Skeletal muscle cell (primary cell): ENCODE data around the gene BOD1L1.

Experiments used
- DNase-seq: peaks from one replicate; pipeline ENCODE4 v3.0.0-alpha.2; 2010; ENCODE audit warnings: low read depth
- H3K4me3 ChIP-seq: 2 replicates; pipeline ENCODE4 v1.5.1; 2011; ENCODE audit warnings: low read depth, mild to moderate bottlenecking, control low read depth, low read length, moderate library complexity

BOD1L1 gene

DNA sequence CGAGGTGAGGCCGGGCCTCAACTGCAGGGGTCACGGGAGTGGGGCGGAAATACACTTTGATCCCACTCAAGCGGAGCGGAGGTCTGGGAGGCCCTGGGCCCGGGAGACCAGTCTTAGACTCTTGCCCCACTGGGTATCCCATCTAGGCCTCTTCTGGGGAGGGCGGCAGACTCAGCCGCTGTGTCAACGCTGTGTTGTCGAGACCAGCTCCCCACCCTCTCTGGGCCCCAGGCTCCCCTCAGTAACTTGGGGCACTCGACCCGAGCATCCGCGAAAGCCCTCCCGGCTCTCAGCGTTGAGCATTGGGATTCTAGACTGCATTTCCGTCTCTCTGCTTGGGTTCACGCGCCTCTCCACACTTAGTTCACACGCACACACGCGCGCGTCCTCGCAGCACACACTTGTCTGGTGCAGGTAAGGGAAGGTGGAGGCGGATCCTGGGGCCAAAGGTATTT lies 84.9 kb downstream of the BOD1L1 start:
- no peak for DNase-seq
- no peak overlapping the region for H3K4me3 ChIP-seq

DNA sequence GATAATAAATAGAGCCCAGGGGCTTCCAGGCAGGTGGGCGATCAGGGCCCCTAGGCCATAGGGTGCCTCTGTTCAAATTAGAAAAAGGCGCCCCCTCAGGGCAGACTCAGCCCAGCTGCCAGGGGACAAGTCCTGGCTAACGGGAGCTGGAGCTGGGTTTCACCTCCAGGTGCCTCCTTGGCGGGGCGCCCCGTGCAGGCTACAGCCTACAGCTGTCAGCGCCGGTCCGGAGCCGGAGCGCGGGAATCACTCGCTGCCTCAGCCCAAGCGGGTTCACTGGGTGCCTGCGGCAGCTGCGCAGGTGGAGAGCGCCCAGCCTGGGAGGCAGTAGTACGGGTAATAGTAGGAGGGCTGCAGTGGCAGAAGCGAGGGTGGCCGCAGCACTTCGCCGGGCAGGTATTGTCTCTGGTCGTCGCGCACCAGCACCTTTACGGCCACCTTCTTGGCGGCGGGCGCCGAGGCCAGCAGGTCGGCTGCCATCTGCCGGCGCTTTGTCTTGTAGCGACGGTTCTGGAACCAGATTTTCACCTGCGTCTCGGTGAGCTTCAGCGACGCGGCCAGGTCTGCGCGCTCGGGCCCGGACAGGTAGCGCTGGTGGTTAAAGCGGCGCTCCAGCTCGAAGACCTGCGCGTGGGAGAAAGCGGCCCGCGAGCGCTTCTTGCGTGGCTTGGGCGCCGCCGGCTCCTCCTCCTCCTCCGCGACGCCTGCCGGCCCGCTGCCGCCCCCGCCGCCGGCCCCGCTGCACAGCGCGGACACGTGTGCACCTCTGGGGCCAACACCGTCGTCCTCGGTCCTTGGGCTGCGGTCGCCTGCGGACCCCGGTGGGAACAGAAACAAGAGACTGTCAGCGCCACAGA lies 85.6 kb downstream of the BOD1L1 start:
- no peak for DNase-seq
- H3K4me3 ChIP-seq, result no peak overlapping the region

DNA sequence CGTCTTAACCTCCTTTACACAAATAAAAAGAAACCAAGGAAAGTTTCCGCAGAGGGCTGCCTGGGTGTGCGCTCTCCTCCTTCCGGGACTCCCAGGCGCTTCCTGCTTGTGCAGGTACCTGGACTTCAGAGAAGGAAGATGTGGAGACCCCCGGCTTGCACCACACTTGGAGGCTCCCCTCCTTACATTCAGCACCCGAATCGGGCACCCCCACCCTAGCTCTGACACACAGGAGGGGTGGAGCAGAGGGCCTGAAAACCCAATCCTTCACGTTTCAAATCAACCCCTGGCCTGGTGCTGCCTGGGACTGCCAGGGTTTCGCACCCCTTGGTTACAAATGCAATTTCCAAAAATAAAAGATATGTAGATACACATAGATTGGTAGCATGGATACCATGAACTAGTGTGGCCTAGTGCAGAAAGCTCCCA lies 86.3 kb downstream of the BOD1L1 start:
- no peak for DNase-seq
- H3K4me3 ChIP-seq, result no peak overlapping the region

DNA sequence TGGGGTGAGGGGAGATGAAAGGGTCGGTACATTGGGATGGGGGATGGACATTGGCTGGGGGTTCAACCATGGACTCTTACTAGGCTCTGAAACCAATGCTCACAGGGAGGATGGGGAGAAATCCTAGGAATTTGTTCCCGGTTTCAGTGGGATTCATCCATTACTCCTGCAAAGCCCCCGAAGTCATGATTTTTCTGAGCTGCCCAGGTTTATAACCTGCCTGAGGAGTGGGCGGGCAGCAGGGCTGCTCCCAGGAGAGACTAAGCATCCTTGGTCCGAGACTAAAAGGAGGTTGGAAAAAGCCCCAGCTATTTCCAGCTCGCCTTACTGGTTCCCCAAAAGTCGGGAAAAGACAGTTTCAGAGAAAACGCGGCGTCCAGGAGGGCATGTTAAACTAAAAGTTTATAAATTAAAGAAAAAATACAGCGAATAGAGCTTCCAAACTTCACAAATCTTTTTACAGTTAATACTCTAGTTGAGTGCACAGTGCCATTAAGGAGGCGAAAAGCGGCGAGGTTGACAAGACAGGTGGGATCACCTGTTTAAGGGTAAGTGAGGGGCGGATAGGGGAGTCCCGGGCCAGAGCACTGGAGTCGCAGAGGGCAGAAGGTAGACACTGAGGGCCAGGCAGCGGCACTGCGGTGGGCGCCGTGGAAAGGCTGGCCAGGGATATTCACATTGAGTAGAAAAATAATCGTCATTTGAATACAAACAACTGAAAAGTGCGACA lies 86.9 kb downstream of the BOD1L1 start:
- DNase-seq, result no peak
- H3K4me3 ChIP-seq, result no peak overlapping the region

DNA sequence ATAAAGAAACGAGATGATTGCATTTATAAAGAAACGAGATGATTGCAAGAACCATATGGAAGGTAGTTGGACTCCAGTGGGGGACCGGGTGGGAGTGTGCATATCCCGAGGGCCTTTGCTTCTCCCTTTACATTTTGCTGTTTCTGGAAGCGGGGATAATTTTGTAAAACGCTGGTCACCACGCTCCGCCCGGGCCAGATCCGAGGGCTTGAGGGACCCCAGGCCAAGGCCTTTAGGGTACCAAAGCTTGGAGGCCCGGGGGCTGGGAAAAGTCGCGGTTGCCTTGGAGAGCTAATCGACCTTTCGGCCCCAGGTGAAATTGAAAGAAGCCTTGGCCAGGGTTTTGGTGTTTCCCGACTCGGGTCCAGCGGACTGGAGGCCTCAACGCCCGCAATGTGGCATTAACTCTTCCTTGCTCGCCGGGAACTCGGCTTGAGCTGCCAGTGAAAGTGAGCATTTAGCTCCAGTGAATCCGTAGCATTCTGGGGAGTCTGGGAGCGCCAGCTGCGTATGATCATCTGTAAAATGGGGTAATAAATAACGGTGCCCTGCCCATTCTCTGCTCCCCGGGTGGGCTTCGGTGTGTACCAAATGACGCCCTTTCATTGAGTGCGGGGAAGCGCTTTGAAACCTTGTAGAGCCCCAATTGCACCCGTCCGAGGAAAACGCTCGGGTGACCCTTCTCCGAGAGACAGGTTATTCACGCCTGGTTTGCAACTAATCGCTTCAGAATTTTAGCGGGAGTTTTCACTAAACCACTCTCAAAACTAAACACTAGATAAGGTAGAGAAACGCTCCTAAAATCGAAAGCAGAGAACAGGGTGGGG lies 87.7 kb downstream of the BOD1L1 start:
- no peak for DNase-seq
- H3K4me3 ChIP-seq, result no peak overlapping the region

DNA sequence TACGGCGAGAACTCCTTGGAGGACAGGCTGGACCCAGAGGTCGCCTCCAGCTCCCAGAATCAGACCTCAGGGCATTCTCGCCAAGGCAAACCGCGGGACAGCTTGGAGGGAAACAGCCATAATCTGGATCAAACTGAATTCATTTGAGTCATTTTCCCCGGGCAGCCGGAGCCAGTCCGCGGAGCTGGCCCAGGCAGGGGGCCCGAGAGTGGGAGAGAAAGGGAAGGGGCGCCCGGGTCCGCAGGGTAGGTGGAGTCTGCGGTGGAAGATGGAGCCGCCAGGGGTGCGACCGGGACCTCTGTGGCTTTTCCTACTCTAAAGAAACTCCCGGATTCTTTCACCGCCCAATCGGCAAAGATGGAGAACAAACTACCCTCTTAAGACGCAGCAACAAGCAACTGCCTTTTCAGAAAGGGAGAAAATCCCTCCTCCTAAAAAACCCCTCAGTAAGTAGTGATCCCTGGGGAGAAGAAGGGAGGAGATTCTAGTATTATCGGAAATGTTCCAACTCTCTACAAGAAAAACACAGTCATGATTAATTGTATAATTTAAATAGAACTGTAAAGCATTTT lies 88.4 kb downstream of the BOD1L1 start:
- no peak for DNase-seq
- no peak overlapping the region for H3K4me3 ChIP-seq

DNA sequence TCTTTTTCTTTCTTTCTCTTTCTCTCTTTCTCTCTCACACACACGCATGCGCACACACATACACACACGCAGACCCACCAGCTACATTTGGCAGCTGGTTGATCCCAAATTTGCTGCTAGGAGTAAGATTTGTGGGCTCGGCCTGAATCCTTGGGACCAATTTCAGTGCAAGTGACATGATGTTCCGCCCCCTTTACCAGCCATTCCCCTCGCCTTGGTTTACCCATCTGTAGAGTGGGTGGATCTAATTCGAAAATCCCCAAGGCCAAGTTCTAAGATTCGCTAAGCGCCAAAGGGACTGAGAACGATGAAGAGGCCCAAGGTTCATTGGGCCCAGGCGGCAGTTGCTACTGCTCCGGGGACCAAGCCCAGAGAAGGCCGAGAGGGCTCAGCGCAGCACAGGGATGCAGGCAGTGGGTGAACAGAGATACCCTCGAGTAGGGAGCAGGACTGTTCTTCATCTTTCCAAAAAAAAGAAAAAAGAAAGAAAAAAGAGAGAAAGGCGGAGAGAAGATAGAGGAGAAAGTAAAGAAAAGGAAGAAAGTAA lies 89.0 kb downstream of the BOD1L1 start:
- no peak overlapping the region for H3K4me3 ChIP-seq
- DNase-seq, result no peak

DNA sequence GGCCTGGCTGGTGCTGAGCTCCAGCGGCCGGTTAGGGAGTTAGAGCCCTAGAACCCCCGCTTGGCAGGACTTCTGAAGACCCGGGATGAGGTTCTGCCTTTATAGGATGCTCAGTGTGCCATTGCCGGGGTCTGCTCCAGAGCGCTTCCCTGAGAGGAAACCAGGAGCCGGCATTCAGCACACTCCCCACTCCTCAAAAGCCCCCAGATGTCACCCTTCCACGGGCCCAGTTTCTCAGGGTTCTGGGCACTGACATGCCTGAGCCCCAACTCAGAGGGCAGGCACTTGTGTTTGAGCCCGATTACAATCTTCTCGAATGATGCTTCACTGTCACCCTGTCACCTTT lies 89.7 kb downstream of the BOD1L1 start:
- H3K4me3 ChIP-seq, result no peak overlapping the region

DNA sequence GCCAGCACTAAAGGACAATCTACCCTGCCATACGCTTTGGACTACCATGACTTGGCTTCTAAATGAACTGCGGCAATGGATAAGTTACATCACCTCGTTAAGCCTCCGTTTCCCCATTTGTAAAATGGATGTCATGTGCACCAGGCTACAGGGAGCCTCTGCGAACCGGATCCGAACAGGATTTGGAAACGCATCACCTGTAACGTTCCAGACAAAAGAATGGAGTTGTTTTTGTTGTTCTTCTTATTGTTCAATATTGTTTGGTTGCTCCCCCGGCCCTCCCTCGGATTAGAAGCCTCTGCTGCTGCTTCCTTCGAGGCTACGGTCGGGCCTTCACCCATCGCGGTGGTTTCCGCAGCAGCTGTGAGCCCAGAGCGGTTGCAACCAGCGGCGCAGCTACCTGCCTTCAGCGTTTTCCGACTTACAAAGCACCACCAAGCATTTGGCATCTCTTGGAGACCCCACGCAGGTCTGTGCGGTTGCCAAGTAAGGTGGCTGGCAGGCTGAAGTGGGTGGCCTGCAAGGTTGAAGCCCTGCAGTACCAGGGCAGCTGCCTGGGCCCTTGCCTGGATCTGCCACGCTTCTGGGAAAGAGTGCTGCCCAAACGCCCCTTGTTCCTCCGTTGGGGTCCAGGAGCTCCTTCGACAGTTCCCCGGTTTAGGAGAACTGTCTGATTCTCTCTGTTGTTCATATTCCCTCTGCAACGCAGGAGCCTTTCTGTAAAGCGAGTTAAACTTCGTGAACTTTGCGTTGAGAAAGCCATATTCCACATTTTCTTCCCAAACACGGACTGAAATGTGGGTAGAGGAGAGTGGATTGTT lies 90.3 kb downstream of the BOD1L1 start:
- no peak overlapping the region for H3K4me3 ChIP-seq

More for the DNA sequence above, 89.7 kb downstream of the BOD1L1 start:
- DNase-seq, result no peak

DNA sequence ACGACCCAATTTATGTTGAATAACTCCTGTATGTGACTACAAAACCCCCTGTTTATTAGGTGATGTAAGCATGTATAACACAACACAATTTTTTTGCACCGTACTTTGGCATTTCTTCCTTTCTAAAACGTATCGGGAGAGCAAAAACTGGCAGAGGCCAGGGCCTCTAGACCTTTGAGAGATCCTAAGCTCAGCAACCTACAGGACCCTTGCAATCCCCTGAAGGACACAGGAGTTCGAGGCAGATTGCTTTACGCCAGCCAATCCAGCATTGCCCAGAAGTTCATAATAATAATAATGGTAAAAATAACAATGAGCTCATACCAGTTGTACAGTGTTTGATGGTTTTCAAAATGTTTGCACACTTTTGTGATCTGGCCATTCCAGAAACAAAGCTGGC lies 90.9 kb downstream of the BOD1L1 start:
- no peak for DNase-seq
- no peak overlapping the region for H3K4me3 ChIP-seq

More for the DNA sequence above, 90.3 kb downstream of the BOD1L1 start:
- no peak for DNase-seq

DNA sequence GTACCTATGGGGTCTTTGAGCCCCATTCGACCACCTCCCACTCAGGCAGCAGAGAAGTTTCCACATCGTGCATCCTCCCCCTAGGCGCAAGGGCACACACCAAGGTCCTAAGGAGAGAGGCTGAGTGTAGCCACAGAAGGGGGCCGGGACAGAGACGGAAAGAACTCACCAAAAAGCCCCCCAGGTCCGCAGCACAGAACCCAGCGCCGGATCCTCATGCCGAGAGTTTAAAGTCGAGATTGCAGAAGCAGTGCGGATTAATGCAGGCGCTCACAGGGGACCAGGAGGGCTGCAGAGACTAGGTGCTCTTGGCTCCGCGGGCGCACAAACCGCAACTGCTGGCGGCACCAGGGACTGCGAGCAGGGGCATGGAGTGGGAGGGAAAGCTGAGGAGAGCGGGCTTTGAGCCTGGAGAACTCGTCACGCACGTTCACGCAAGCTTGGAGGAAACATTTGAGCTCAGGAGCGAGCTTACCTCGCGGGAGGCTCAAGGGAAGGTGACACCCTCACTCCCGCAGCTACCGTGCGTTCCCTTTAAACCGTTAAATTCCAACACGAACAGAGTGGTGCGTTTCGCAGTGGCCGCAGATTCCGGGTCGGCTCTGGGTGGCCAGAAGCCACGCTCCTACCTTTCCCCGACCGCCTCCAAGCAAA lies 91.7 kb downstream of the BOD1L1 start:
- no peak for DNase-seq
- no peak overlapping the region for H3K4me3 ChIP-seq

DNA sequence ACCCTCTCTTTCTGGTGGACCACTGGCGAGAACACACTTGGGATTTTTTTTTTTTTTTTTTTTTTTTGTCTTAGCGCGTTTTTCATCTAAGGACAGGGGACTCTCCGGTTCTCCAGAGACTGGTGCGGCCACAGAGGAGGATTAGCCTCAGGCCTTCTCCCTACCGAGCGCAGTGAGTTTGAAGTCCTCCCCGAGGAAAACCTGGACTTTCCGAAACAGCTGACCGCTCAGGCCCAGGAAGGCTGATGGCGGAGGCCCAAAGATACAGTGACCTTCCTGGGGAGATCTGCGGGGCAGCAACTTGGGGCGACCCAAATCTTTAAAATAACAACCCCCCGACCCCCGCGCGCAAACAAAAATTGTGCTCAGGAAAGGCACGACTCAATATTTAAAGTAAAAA lies 92.4 kb downstream of the BOD1L1 start:
- no peak for DNase-seq
- H3K4me3 ChIP-seq, result no peak overlapping the region

DNA sequence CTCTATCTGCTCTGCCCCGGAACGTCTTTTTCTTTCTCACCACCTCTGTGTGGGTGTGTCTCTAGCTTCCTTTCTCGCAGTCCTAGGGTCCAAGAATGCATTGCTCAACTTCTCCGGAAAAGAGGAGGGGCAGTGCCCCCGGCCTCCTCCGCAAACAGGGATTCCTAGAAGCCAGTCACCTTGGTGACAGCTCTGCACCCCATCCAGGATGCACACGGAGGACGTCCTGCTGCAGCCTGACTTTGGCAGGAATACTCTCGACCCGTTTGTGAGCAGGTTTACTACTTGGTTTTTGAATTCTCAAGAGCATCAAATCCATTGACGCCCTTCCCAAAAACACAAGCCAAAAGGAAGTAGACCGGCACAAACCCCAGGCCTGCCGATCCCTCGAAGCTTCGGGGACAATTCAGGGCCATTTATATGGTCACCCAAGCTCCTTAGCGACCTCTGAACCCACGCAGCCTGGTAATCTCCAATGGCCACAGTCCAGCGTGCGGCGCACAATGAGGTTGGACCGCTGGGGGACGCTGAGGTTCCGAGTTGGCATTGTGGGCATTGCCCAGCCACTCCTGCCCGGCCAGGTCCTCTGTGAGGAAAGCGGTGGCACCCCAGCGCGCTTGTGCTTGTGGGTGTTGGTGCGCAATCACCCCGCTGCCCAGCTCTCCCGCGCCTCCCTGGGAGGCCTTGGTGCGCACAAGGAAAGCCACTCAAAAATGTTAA lies 93.0 kb downstream of the BOD1L1 start:
- no peak for DNase-seq
- H3K4me3 ChIP-seq, result no peak overlapping the region

DNA sequence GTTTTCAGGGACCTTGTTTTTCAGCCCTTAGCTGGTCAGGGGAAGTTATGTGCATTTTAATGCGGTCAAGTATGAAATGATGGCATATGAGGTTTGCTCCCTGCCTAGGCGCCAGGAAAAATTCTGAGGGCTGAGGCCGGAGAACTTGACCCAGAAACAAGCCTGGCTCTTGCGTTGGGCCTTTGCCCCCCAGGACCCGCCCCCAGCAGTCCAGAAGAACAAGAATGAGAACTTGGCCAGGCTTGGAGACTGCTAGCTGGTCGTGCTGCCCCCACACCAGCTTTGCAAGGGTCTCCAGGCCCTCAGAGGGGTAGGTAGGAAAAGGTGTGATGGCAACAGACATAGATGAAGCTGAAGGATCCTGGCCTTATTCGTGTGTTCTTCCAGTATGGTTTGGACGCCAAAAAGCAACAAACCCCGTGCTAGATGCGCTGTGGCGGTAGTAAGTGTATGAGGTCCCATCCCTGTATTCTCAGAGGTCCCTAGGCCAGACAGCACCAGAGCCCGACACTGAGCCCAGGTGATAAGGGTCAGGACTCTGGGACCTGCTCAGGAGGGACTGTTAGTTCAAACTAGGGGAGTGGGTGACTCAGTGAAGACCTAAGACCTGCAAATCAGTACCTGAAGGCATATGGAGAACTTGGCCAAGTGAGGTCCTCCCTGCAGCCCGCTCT lies 93.7 kb downstream of the BOD1L1 start:
- no peak for DNase-seq
- H3K4me3 ChIP-seq, result no peak overlapping the region

DNA sequence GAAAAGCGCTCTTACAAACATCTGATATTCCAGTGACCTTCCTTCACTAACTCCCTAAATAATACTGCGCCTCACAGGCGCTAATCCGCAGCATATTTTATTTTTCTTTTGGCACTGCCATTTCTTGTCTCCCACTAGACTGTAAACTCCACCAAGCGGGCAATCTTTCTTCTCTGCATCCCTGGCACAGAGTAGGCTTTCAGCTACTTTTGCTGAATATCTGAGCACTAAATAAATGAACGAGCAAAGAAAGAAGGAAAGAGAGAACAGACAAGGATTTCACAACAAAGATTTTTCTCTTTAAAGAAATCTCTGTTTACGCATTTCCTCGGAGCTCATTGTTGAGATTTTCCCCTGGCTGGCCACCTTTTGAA lies 95.9 kb downstream of the BOD1L1 start:
- H3K4me3 ChIP-seq, result no peak overlapping the region

DNA sequence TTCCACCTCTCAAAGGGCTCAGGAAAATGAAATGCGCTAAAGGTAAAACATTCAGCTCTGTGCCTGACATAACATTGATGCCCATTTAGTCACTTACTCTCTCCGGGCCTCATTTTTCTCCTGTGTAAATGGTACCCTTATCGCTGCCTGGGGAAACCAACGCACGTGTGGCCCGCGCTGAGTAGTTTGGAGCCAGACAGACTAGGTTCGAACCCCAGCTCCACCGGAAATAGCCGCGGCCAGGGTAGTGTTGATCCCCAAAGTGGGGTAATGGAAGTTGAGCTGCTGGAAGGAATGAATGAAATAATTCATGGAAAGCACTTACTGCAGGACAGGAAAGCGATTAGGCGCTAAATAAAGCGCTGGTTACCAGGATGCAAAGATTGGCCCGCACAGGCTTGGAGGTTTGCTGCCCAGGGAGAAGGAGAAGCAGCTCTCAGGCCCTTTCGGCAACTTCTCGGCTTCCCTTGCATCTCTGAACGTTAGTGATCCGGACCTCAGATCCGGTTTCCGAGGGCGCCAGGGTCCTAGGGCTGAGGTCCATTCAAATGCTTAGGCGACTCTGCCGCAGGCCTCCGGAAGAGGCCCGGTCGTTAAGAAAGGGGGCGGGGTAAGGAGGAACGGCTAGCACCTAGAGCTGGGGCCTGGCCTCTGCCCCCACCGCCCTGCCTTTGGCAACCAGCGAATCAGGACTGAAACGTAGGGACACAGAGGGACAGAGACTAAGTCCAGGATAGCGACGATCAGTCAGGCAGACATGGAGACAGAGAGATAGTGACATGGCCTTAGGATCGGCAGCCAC lies 96.5 kb downstream of the BOD1L1 start:
- H3K4me3 ChIP-seq, result no peak overlapping the region

More for the DNA sequence above, 95.9 kb downstream of the BOD1L1 start:
- DNase-seq, result no peak

More for the DNA sequence above, 96.5 kb downstream of the BOD1L1 start:
- DNase-seq, result no peak
